ENCODE data around the gene TAF7L.

- TF ChIP-seq CTCF (IDR thresholded peaks at IDR 0.05): no peak
- TF ChIP-seq EZH2 (IDR thresholded peaks at IDR 0.05; ENCODE audit: borderline replicate concordance, insufficient read depth, low read depth, low read length, poor library complexity, severe bottlenecking): no peak
These were observed 33.5 kb downstream of the TAF7L start for GRCh38 chrX:101257448-101258258.
